Measurements from ENCODE around the gene PSMG4.

DNA sequence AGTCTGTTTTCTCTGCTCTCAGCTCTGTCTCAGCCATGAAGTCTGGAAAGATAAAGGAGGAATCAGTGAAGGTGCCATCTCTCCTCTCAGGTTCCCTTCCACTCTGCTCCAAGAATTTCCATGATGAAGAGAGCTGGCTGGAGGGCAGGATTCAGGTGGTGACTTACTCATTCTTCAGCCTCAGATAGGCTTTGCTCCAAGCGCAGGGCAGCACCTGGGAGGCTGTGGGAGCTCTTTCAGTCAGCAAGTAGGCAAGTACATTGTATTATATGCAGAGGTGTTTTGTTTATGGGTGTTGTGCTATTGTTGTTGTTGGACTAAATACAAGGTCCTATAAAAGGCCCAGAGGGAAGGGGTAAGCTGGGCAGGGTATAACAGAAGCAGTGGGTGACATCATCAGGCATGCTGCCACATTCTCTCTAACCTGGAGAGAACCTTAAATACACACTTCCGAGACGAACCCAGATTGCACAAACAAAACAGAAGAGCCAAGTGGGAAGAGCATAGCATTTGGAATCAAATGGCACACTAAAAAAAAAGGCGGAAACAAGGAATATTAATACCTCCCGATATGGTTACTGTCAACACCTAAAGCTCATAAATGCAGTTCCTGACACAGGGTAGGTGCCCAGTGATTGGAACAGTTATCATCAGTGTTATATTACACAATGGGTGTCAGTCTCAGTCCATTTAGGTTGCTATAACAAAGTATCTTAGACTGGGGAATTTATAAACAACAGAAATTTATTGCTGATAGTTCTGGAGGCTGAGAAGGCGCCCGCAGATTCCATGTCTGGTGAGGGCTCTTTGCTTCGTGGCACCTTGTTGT, 14.5 kb upstream of the PSMG4 start:
- TF ChIP-seq CTCF (IDR thresholded peaks at IDR 0.05; ENCODE audit: low read depth, low read length, poor library complexity, severe bottlenecking) (no peak), EZH2phosphoT487 (IDR thresholded peaks at IDR 0.05; ENCODE audit: borderline replicate concordance, low read length) (no peak)
